ENCODE measurements around the gene YARS2. TPM values are rescaled to one million over a fixed set of nuclear protein-coding genes. Genes with fewer than 3 reads are reported as not detected.

Gene YARS2
- total and polyA plus RNA-seq, 8 donors: 0.58 to 22.6 (median 12.1) TPM

DNA sequence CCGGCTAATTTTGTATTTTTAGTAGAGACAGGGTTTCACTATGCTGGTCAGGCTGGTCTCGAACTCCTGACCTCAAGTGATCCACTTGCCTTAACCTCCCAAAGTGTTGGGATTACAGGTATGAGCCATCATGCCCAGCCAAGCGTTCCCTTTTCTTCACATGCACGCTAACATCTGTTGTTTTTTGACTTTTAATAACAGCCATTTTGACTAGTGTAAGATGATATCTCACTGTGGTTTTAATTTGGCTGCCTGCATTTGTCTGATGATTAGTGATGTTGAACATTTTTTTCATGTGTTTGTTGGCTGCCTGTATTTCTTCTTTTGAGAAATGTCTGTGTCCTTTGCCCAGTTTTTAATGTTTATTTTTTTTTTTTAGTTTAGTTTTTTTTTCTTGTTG, 10.2 kb upstream of the YARS2 start:
- WGBS, 5 donors: 79 to 87% (median 86%) methylated on average over 4 of the region's 4 CpGs
- Histone ChIP-seq H3K36me3 (no peaks in the 10 kb centered on the region), H3K27ac (no peak overlapping the region), H3K27me3 (no peaks in the 10 kb centered on the region), H3K4me1 (no peaks in the 10 kb centered on the region), H3K4me3 (no peak overlapping the region), H3K9me3 (no peaks in the 10 kb centered on the region)
- intact Hi-C loops (cut with DNase I; ENCODE audit: low total_unique reads): no loop called here
- no peak for TF ChIP-seq POLR2A (IDR thresholded peaks at IDR 0.05)
- TF ChIP-seq, protein P1, sequence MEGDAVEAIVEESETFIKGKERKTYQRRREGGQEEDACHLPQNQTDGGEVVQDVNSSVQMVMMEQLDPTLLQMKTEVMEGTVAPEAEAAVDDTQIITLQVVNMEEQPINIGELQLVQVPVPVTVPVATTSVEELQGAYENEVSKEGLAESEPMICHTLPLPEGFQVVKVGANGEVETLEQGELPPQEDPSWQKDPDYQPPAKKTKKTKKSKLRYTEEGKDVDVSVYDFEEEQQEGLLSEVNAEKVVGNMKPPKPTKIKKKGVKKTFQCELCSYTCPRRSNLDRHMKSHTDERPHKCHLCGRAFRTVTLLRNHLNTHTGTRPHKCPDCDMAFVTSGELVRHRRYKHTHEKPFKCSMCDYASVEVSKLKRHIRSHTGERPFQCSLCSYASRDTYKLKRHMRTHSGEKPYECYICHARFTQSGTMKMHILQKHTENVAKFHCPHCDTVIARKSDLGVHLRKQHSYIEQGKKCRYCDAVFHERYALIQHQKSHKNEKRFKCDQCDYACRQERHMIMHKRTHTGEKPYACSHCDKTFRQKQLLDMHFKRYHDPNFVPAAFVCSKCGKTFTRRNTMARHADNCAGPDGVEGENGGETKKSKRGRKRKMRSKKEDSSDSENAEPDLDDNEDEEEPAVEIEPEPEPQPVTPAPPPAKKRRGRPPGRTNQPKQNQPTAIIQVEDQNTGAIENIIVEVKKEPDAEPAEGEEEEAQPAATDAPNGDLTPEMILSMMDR (IDR thresholded peaks at IDR 0.05): no peak
- no peak for TF ChIP-seq EP300 (IDR thresholded peaks at IDR 0.05)
- no peak for TF ChIP-seq POLR2AphosphoS5 (IDR thresholded peaks at IDR 0.05)
- DNase-seq: no peak

DNA sequence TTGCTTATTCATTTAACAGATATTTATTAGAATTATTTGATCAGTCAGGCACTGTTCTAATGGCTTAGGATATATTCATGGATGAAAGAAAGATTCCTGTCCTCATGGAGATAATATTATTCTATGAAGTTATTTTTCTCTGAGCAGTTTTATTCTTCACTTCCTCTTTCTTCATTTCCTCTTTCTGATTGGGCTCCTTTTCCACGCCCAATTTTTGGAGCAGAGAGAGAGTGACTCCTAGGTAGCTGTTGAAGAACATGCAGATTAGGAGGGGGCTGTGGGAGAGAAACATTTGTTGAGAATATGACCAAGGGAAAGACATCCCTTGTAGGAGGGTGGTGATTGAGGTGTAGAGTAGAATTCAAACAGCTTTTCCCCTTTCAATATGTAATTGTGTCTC, 6.0 kb upstream of the YARS2 start:
- TF ChIP-seq, protein P1 (IDR thresholded peaks at IDR 0.05): no peak
- TF ChIP-seq EP300 (IDR thresholded peaks at IDR 0.05) (no peak), POLR2A (IDR thresholded peaks at IDR 0.05) (no peak), POLR2AphosphoS5 (IDR thresholded peaks at IDR 0.05) (no peak)
- 36 to 65% (median 46%) methylated on average over 1 of the region's 1 CpG for WGBS, 5 donors
- intact Hi-C loops (cut with DNase I; ENCODE audit: low total_unique reads): no loop called here

DNA sequence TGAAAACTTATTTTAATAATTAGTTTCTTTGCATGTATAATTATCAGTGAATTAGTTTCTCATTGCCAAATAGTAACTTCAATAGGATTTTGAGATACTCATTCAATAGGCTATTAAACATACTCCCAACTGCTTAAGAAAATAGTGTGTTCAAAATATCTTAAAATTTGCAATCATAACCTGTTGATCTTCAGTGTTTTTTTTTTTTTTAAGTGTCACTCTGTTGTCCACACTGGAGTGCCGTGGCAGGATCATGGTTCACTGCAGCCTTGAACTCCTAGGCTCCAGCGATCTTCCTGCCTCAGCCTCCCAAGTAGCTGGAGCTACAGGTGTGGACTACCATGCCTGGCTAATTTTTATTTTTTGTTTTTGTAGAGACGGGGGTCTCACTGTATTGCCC, 1.5 kb upstream of the YARS2 start:
- H3K4me1 ChIP-seq: peaks cover 11 to 28% (median 20%) of the 10 kb centered on the region in 4 donors
- WGBS, 5 donors: 83 to 95% (median 89%) methylated on average over 3 of the region's 3 CpGs
- H3K4me3 ChIP-seq: no peak overlapping the region
- TF ChIP-seq EP300 (IDR thresholded peaks at IDR 0.05) (no peak), POLR2A (IDR thresholded peaks at IDR 0.05) (no peak), POLR2AphosphoS5 (IDR thresholded peaks at IDR 0.05) (no peak)
- TF ChIP-seq, protein P1 (IDR thresholded peaks at IDR 0.05): no peak
- peaks cover 8 to 18% (median 14%) of the 10 kb centered on the region in 4 donors for H3K36me3 ChIP-seq
- no peaks in the 10 kb centered on the region for H3K9me3 ChIP-seq
- H3K27me3 ChIP-seq: no peaks in the 10 kb centered on the region
- H3K27ac ChIP-seq: no peak overlapping the region
- no peak for DNase-seq
- intact Hi-C loops (cut with DNase I; ENCODE audit: low total_unique reads): loop anchor here (5.0 to 10.0 kb wide), 2 partner anchors 168 to 1260 kb away; no protein-coding TSS in a partner anchor

More for the DNA sequence above, 6.0 kb upstream of the YARS2 start:
- Histone ChIP-seq H3K36me3 (no peaks in the 10 kb centered on the region), H3K4me1 (peaks cover 0 to 2% (median under 1%) of the 10 kb centered on the region in 4 donors), H3K4me3 (no peak overlapping the region), H3K27ac (no peak overlapping the region), H3K27me3 (no peaks in the 10 kb centered on the region), H3K9me3 (no peaks in the 10 kb centered on the region)
- no peak for DNase-seq

DNA sequence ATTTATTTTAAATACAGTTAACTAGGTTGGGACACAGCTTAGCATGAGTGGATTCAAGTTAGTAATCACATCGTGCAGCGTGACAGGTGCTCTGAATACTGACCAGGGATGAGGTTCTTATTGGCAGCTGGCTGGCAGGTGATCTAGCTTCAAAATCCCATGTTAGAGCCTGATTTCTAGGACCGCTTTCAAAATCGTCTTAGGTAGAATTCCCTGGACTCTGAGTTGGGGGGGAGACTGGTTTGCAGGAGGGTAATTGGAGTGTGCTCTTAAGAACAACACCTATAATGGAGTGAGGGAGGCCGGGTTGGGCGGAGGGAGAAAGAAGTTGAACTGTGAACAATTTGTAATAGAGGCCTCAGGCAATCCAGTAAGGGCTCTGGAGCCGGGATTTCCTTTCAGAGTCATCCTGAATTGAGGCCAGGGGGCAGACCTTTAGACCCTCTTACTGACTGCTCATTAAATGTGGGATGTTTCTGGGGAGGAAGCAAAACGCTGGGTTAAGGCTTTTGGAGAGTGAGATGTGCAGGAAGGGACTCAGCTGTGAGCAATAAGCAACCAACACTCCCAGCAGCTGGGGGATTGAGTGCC, 874 bp upstream of the YARS2 start:
- TF ChIP-seq POLR2AphosphoS5 (IDR thresholded peaks at IDR 0.05): no peak
- no peak for TF ChIP-seq EP300 (IDR thresholded peaks at IDR 0.05)
- TF ChIP-seq, protein P1 (IDR thresholded peaks at IDR 0.05): no peak
- no peak for TF ChIP-seq POLR2A (IDR thresholded peaks at IDR 0.05)
- Histone ChIP-seq H3K36me3 (peaks cover 14 to 24% (median 20%) of the 10 kb centered on the region in 4 donors), H3K4me1 (peaks cover 11 to 28% (median 20%) of the 10 kb centered on the region in 4 donors), H3K27me3 (no peaks in the 10 kb centered on the region), H3K9me3 (no peaks in the 10 kb centered on the region), H3K4me3 (peak overlapping the region; percentile 79 to 98 (median 90)), H3K27ac (peak overlapping the region in 4 of 5 donors; percentile 85 to 94 (median 90))
- intact Hi-C loops (cut with DNase I; ENCODE audit: low total_unique reads): loop anchor here (5.0 to 10.0 kb wide), 2 partner anchors 168 to 1261 kb away; no protein-coding TSS in a partner anchor
- WGBS, 5 donors: 33 to 40% (median 37%) methylated on average over 8 of the region's 8 CpGs
- DNase-seq: peak in 1 of 2 donors; percentile 38
